GM23248 (cell line): ENCODE measurements around the gene CASP4.

Experiments used
- EZH2 ChIP-seq: fragments of 200-600 bp; sonication (generic); IDR thresholded peaks from 2 replicates; pipeline ENCODE4 v1.6.1; 2018; ENCODE audit warnings: antibody characterized with exemption, mild to moderate bottlenecking; ENCODE audit not compliant: insufficient read depth, poor library complexity, severe bottlenecking
- EZH2phosphoT487 ChIP-seq: fragments of 200-600 bp; sonication (generic); IDR thresholded peaks from 2 replicates; pipeline ENCODE4 v1.6.1; 2018; ENCODE audit warnings: antibody characterized with exemption, moderate library complexity, mild to moderate bottlenecking, low read depth; ENCODE audit not compliant: insufficient read depth

DNA sequence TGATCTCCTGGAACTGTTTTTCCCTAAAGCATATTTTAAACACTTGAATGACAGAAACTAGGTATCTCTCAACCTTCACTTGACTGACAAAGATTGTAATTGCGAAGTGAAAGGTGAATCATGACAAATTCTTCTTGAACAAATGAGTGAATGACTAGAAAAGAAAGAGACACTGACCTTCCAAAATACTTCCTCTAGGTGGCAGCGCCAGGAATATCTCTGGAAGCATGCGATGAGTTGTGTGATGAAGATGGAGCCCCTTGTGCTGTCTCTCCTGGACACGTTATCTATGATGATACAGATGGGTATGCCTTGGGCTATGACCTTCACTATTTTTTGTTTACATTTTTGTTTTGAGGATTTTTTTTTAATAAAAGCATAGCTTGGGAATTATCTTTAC, 63.1 kb downstream of the CASP4 start:
- no peak for TF ChIP-seq EZH2
- TF ChIP-seq EZH2phosphoT487, result no peak
